ENCODE results near the gene ZNF576.
"Not testable (repeated sequence)": the region's sequence is repeated elsewhere in the genome, so short reads cannot be mapped to it uniquely, and the experiment has no call there.

ZNF576 gene

DNA sequence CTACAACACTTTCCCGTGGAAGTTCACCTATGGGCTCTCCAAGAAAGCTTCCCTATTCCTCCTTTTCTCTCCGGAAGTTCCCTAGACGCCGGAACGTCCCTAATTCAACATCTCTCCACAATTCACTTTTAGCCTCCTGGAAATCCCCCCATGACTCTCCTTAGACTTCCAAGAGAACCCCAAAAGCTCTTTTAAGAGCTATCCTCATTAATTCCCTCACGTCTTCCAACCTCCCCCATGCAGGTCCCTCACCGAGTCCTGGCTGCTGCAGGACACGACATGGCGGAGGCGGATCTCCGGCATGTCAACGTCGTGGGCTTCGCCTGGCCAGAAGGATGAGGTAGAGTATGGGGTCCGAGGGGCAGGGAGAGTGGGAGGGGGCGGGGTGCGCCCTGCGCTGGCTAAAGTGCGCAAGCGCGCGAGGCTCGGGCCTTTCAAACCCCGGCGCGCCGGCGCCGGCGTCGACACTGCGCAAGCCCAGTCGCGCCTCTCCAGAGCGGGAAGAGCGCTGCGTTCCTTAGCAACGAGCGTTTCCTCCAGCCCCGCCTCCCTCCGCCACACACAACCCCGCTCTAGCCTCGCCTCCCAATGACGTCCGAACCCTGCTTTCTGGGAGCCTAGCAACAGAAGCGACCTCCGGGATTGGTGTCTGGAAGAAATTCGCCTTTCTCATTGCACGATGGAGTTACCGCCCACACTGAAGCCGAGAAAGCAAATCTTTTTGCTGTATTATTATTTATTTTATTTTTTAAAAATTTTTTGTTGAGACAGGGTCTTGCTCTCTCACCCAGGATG, 21.0 kb upstream of the ZNF576 start, which contains the start of the genes PINLYP and XRCC1:
Gene PINLYP, plus strand, starts transcription at position 646 of the 795 bp plus-strand sequence. CDS start 1,391 bp downstream, outside the sequence.
Gene XRCC1, minus strand, starts transcription at position 372 of the 795 bp plus-strand sequence. Its CDS starts 69 bp downstream, at position 303.
- peak; percentile 99 for DNase-seq

DNA sequence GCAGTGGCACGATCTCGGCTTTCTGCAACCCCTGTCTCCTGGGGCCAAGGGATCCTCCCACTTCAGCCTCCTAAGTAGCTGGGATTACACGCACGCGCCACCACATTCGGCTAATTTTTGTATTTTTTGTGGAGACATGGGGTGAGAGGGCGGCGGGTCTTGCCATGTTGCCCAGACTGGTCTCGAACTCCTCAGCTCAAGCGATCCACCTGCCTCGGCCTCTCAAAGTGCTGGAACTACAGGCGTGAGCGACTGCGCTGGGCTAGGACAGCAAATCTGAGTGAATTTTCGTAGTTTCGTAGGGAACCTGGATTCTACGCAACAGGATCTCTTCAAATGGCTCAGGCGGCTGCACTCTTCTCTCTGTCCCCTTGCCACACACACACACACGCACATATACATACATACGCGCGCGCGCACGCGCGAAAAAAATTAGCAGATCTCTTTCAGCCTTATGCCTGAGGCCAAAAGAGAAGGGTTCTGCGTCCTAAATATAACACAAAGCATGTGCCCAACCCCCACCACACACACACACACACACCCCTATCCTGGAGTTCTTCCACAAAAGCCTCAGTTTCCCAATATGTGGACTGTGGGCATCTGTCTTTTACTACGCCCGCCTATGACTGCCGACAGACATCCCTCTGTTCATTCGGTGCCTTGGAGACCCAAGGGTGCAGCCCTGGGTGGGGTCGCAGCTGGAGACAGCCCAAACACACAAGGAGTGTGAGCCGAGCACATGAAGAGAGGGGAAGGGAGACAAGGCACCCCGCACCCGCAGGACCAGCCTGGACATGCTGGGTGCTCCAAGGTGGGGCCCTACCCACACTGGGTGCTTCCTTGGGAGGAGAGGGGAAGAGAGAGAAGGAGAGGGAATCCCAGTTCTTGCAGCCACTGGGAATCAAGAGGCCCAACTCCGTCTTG, 20.2 kb upstream of the ZNF576 start:
- DNase-seq: no peak

DNA sequence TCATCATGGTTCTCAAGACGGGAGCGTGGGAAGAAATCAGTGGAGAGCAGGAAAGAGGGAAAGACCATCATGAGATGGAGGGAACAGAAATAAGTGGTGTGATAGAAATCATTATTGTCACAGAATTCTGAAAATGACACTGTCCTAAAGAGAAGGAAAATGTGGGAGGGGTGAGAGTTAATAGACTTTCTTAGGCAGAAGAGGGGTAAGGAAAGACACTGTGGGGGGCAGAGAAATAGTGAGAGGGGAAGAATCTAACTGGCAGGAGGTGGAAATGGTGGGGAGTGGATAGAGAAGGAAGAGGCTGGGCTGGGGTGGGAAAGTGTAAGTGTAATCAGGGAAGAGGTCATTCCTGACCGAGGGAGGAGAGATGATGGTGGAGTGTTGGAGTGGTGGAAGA, 17.6 kb upstream of the ZNF576 start:
- no peak for DNase-seq

DNA sequence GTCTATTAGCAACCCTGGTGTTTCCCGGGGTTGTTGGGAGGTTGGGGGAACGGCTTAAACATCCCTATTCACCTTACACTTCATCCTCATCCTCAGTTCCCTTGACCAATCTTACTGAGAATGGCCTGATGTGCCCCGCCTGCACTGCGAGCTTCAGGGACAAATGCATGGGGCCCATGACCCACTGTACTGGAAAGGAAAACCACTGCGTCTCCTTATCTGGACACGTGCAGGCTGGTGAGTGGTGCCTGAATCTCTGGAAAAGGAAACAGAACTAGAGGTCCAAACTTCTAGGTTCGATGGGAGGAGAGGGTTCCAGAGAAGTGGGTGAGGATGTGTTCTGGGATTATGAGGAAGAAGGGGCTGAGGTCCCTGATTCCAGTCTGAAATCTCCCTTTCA, 14.9 kb upstream of the ZNF576 start:
- no peak for DNase-seq

DNA sequence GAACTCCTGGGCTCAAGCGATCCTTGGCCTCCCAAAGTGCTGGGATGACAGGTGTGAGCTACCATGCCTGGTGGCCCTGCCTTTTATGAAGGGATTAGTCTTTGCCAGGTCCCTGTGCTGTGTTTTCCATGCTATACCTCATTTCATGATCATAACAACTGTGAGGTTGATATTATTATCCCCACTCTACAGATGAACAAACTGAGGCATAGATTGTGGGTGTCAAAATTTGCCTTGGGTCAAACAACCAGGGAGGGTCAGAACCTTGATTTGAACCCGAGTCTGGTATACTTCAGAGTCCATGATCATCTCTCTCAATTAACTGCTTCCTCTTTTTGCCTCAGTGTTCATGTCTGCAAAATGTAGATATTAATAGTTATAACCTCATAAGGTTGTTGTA, 13.9 kb upstream of the ZNF576 start:
- no peak for DNase-seq

DNA sequence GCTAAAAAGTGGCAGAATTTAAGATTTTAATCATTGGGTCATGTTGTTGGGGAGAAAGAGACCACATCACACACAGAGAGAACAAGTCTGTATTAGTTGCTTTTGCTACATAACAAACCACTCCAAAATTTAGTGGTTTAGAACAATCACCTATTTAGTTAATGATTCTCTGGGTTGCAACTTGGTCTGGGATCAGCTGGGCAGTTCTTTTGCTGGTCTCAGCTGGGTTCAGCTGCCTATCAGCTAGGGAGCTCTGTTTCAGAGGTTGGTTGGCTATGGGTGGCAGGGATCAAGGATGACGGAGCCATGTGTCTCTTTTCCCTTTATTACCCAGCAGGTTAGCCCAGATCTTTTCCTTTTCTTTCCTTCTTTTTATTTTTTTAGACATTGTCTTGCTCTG, 11.9 kb upstream of the ZNF576 start:
- DNase-seq: no peak

DNA sequence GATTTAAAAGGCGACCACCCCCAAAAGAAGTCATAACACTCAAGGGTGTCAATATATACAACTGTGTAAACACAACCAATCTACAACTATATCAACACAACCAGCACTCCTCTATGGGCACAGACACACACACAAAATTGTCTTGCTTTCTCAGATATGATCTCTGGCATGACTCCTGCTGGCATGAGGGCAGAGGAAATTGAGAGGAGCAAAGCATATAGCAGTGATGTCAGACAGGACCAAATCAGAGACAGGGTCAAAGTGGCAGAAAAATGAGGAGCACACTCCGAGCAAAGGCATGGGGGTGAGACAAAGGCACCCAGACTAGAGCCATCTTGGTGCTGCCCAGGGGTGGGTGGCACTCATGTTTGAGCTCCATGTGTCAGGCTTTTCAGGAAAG, 10.0 kb upstream of the ZNF576 start:
- DNase-seq: no peak

DNA sequence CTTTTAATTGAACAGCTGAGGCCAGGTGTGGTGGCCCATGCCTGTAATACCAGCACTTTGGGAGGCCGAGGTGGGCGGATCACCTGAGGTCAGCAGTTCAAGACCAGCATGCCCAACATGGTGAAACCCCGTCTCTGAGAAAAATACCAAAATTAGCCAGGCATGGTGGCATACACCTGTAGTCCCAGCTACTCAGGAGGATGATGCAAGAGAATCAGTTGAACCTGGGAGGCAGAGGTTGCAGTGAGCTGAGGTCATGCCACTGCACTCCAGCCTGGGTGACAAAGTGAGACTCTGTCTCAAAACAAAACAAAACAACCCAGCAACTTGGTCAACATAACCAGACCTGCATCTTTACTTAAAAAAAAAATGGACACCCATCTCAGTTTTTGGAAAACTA, 9.4 kb upstream of the ZNF576 start:
- not testable (repeated sequence) for DNase-seq

DNA sequence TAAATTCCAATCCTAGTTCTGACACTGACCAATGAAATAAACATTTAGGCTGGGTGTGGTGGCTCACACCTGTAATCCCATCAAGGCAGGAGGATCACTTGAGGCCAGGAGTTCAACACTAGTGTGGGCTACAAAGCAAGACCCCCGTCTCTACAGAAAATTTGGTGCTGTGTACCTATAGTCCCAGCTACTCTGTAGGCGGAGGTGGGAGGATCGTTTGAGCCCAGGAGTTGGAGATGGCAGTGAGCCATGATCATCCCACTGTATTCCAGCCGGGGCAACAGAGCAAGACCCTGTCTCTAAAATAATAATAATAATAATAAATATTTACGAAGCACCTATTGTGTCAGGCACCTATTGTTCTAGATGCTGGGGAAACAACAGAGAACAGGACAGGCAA, 7.1 kb upstream of the ZNF576 start:
- no peak for DNase-seq

DNA sequence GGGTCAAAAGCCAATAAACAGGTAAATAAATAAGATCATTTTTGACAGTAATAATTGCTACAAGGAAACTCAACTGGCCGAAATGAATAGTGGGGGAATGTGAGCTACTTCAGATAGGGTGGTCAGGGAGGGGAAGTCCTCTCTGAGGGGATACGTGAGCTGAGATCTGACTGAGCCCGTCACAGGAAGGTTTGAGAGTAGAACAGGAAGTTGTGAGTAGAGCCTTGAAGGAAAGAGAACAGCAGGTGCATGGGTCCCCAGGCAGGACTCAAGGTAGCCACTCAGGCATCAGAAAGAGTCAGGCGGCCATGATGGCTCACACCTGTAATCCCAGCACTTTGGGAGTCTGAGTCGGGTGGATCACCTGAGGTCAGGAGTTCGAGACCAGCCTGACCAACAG, 6.7 kb upstream of the ZNF576 start:
- DNase-seq: no peak

DNA sequence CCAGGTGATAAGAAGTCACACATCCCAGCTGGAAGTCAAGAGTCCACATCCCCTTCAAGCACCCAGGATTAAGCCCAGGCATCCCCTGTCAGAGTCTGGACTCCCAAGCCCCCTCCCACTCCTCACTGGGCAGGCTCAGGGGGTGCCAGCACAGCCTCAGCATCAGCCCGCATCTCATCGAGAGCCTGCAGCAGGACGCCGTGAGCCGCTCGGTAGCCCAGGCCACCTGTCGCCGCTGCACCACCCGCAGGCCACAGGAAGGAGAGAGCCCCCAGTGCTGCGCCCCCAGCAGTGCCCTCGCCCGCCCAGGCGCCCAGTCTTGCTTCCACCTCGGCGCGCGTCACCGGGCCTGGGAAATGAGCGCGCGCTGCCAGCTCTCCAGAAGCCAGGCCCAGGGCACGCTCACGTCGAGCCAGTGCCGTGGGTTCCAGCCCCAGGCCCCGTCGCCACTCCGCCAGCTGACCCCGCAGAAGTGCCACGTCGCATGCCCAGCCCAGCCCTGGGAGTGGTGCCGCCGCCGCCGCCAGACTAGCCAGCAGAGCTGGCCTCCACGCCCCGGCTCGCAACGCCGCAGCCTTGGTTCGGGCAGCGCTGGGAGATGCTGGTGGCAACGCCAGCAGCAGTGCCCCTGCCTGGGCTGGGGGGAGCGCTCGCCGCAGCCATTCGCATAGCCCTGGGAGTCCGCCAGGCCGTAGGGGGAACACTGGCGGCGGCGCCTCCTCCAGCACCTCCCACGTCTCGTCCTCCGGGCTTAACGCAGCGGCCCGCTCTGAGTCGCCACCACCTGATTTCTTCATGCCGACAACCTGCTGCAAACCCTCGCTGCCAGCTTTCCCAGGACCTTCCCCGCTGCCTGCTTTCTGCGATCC, 4.3 kb upstream of the ZNF576 start:
- DNase-seq: no peak

DNA sequence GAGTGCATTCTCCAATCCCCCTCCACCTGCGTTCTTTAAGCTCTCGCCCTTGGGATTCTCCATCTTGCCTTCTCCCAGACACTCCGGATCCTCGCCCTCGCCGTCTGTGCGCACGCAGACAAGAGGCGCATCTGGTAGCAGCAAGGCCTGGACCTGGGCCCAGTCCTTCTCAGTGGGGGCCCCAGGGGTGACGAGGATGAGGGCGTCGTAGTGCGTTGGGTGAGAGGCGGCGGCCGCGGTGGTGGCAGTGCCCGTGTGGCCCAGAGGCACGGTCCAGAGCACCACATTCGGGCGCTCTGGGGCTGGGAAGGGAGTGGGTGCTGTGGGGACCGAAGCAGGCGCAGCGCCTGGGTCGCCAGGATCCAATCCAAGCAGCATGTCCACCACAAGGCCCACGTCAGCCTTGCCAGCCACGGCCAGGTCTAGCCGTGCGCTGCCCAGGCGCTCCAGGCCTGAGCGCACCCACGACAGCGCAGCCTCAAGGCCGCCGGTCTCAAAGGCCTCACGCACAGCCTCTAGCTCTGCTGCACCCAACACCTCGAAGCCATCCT, 3.5 kb upstream of the ZNF576 start:
- no peak for DNase-seq

DNA sequence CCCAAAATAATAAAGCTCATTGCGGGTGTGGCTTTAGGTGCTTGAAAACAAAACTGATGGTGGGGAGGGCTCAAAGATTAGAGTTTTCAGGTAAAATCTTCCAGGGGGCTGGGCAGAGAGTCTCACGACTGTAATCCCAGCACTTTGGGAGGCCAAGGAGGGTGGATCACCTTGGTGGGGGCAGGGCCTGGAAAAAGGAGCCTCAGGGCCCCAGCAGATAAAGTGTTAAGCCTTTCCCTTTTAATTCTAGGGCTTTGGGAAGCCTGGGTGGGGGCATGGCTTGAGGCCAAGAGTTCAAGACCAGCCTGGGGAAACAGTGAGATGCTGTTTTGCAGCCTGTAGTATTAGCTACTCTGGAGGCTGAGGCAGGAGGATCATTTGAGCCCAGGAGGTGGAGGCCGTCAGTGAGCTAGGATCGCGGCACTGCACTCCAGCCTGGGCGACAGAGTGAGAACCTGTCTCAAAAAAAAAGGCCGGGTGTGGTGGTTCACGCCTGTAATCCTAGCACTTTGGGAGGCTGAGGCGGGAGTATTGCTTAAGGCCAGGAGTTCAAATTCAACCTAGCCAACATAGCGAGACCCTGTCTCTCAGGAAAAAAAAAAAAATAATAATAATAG, 2.2 kb upstream of the ZNF576 start:
- DNase-seq: no peak

DNA sequence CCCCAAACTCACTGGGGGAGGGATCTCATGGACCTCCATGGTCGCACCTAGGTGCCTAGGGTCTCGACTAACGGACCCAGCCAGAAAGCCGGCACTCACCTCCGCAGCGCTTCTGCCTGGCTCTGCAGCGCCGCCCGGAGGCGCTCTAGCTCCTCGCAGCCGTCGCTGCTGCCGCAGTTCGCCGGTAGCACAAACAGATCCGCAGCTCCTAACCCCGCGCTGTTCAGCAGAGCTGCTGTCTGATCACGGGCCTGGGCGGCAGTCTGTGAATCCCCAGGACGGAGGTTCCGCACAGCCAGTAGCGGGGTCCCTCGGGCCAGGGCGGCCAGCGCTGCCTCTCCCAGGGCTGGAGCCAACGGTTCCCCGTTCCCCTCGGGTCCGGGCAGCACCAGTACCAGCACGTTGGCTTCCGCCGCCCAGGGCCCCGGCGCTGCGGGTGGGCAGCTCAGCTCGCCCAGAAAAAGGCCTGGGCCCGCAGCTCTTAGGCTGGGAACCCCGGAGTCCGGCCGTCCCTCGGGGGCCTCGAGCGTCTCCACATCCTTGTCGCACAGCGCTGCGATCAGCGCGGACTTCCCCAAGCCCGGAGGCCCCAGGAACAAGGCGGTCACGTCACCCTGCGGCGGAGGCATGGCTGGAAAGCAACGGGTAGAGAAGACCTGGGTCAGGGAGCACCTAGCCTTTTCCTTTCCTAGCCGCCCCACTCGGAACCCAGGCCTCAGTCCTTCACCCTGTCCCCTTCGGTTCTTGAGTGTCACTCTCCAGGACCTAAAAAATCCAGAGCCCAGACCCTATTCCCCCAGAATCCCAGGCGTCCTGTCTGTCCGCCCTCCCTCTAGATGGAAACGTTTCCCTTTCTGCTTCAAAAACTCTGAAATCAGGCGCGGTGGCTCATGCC, 1.4 kb upstream of the ZNF576 start:
- DNase-seq: peak; percentile 41

DNA sequence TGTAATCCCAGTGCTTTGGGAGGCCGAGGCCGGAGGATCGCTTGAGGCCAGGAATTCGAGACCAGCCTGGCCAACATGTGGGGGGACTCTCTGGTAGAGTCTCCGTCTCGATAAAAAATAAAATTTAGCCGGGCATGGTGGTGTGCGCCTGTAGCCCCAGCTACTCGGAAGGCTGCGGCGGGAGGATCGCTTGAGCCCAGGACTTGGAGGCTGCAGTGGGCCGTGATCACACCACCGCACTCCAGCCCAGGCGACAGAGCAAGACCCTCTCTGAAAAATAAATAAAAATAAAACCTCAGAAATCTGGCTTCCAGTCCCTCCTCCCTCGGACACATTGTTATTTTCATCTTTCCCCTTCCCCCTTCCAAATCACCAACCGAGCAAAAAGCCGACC, 793 bp upstream of the ZNF576 start:
- DNase-seq: peak; percentile 6

DNA sequence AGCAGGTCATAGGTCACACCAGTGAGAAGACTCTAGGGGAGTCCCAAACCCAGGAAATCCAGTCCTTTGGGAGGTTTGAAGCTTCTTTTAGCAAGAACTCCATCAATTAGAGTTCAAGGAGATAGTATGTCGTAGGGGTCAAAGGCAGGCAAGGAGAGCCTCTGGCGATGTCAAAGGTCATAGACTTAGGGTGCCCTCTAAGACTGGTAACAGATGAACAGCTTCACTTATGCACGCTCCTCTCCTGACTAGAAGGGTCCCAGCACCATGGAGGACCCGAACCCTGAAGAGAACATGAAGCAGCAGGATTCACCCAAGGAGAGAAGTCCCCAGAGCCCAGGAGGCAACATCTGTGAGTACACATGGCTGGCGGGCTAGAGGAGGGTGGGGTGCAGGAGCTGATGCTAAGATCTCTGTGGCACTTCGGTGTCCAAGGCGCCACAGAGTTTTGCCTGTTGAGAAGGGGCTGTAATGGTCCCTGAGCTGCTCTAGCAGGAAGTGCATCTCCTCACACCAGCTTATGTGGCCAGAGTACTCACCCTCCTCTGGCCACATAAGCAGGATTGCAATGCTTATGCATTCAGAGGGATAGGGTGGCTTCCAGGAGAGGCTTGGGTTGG, 557 bp downstream of the ZNF576 start:
- no peak for DNase-seq

DNA sequence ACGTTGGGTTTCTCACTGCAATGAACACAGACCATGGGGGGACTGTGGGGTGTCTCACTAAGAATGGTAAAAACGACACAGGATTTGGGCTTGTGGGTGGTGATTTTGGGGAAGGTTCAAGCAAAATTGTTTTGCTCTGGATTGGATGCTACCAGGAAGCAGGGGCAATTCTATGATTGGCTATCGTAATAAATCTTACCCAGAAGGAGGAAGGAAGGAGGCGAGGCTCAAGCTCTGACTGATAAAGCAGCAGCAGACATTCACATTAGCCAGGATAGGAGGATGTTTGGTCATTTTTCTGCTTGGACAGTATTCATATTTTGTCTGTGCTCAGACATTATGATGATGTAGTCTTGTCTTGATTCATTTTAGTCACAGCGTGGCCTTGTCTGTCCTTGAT, 1.5 kb downstream of the ZNF576 start:
- DNase-seq: no peak

DNA sequence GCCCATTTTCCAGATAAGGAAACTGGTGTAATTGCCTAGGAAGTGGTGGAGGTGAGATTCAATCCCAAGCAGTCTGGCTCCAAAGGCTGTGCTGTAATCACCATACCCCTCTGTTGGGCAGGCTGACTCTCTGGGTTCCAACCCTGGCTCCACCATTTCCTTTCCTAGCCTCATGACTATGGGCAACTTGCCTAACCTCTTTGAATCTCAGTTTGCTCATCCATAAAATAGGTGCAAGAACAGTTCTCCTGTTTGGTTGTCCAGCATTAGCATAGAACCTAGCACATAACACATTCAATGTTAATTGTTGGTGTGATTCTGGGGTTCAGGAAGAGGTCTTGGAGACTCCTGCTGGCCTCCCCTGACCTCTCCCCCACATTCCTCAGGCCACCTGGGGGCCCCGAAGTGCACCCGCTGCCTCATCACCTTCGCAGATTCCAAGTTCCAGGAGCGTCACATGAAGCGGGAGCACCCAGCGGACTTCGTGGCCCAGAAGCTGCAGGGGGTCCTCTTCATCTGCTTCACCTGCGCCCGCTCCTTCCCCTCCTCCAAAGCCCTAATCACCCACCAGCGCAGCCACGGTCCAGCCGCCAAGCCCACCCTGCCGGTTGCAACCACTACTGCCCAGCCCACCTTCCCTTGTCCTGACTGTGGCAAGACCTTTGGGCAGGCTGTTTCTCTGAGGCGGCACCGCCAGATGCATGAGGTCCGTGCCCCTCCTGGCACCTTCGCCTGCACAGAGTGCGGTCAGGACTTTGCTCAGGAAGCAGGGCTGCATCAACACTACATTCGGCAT, 2.2 kb downstream of the ZNF576 start:
- DNase-seq: no peak

DNA sequence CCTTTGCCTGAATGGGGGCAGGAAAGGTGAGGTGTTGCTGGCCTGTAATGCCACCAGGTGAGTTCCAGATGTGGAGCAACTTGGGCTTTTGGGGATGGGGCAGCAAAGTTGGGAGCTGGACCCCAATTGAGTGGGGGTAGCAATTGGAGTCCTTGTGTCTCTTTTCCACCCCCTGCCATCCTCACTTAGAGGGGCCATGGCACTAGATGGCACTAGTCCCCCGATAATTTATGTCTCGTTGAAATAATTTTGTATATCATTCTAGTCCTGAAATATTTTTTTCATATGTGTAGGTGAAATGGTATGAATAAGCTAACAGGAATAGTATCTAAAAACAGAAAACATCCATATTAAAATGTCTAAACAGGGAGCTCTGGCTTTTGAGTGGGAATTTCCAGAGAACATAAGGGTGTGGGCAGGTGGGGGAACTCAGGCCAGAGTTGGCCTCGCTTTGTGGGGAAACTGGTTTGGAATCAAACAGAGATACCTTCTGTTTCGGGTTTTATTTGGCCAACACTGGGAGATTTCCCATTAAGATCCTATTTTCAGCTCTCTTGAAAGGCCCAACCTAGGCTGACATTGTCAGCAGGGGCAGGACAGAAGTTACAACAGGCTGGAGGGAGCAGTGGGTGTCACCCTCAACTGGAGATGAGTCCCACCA, 3.4 kb downstream of the ZNF576 start:
- DNase-seq: no peak

Data from fibroblast of skin of abdomen (primary cell).